ENCODE data around the gene ULBP3.
A peak's percentile ranks its signal among the peaks of the same experiment; 100 is the strongest.
"Not testable (repeated sequence)": the region's sequence is repeated elsewhere in the genome, so short reads cannot be mapped to it uniquely, and the experiment has no call there.

The ULBP3 gene

GRCh38 chr6:150037526-150038201 lies 31.3 kb downstream of the ULBP3 start:
- no peak for DNase-seq

- DNase-seq, result no peak
Observed at GRCh38 chr6:150036081-150036480, 32.8 kb downstream of the ULBP3 start.

GRCh38 chr6:150033207-150033771 lies 35.6 kb downstream of the ULBP3 start:
- no peak for DNase-seq

DNA sequence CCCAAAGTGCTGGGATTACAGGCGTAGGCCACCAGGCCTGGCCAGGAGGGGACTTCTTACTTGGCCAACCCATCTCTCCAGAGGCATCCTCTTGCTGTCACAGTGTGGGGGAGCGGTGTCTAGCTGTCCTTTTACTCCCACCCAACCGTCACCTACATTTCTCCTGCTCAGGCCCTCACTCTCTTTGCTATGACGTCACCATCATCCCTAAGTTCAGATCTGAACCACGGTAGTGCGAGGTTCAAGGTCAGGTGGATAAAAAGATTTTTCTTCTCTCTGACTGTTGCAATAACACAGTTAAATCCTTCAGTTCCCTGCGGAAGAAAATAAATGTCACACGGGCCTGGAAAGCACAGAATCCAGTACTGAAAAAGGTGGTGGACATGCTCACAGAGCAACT lies 36.3 kb downstream of the ULBP3 start:
- no peak for DNase-seq

GRCh38 chr6:150030611-150031010 lies 38.3 kb downstream of the ULBP3 start:
- DNase-seq, result no peak

DNA sequence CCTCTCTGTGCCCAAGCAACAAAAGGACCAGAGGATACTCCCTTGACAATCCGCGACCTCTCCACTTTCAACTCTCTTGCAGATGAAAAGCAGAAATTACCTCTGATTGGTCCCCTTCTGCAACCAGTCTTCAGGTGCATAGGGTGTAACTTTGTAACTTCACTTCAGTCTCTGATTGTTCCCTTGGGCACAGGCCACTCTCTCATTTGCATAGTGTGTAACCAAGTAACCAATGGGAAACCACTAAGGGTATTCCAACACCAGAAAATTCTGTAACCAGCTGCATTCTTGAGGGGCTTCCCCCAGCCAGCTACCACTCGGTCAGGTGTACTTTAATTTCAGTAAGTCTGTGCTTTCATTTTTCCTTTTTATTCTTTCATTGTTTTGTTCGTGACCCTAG lies 39.2 kb downstream of the ULBP3 start:
- no peak for DNase-seq

GRCh38 chr6:150029276-150029675 lies 39.6 kb downstream of the ULBP3 start:
- no peak for DNase-seq

DNA sequence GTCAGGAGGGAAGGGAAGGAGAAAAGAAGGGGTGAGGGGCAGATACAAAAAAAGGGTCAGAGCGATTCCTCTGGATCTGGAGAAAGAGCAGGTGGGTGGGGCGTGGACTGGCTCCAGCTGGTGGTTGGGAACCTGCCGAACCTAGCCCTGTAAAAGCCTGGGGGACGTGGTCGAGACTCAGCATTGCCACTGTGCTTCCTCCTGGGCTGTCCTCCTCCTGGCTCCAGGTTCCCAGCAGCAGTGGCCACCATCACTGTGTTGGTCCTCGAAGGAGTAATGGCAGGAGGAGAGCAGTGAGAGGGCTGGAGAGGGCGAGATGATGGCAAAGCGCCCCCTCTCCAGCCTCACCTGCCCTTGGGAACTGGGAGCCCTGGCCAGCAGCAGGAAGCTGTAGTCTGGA lies 40.1 kb downstream of the ULBP3 start:
- no peak for DNase-seq

GRCh38 chr6:150027806-150028565 lies 40.9 kb downstream of the ULBP3 start:
- no peak for DNase-seq

DNA sequence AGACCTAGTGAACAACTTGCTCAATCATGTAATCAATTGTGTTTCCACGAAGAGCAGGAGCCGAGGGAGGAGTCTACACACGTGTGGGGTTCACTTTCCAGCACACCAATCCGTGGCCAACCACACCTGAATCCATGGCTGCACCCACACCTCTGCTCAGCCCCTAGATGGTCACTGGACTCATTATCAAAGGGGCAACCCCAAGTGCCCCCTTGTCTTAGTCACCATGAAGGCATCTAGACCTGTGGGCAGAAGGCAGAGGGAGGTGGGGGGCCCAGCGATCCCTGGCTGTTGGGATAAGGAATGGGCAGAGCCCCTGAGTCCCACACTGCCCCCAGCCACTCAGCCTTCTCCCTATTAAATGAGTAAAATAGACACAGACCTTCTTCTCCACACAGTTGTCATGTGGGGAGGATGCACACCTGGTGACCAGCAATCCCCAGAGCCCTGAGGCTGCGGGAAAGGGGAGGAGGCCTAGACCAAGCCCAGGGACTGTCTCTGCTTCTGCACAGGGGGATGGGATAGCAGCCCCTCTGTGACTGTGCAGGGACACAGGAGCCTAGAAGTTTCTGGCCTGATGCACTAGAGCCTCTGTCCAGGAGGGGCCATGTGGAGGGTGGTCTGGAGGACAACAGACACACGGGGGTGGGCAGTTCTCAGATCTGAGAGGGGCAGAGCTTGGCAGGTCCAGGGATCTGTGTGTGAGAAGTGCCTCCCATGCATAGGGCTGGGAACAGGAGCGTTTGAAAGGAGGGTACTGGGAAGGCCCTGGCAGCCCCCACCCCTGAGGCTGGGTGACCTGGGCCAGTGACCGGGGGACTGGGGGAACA lies 41.7 kb downstream of the ULBP3 start:
- DNase-seq, result no peak

GRCh38 chr6:150025201-150025917 lies 43.6 kb downstream of the ULBP3 start, which contains the start of gene RAET1L:
Gene RAET1L (minus strand): TSS chr6:150025532. CDS start chr6:150025471, 61 bp downstream.
- DNase-seq, result no peak

DNA sequence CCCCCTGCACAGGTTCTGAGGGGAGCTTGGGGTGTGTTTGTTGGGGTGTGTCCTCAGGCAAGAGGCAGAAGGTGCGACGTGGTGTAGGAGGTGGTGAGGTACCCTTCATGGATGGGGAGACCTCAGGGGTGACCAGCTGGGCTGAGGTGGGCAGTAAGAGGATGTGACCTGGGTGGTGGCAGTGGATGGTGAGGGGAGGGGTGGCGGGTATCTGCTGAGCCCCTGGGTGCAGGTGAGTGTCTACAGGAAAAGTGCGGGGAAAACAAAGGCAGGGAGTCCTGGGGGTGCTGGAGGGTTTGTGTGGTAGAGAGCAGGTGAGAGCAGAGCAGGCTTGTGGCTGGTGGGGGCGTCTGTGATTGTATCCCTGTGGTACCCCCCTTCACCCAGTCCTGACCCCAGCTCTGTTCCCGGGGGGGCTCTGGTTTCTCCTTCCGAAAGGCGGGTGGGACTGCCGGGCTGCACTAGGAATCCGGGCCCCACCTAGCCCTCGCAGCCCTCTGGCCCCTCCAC lies 44.2 kb downstream of the ULBP3 start:
- no peak for DNase-seq

DNA sequence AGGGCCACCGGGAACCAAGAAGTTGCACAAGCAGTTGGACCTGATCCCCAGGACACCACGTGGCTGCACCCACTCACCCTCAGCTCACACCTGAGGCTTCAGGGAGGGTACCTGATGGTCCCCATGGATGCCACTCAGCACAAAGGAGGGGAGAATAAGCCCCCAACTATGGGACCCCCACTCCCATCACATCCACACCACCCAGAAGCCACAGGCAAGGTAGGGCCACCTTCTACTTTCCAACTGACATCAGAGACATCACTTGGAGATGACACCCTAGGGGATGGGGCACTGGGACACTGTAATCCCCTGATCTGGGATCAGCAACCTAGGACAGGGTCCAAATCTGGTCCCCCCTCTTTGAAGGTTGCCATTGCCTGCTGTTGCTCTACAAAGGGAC lies 44.9 kb downstream of the ULBP3 start:
- not testable (repeated sequence) for DNase-seq

DNA sequence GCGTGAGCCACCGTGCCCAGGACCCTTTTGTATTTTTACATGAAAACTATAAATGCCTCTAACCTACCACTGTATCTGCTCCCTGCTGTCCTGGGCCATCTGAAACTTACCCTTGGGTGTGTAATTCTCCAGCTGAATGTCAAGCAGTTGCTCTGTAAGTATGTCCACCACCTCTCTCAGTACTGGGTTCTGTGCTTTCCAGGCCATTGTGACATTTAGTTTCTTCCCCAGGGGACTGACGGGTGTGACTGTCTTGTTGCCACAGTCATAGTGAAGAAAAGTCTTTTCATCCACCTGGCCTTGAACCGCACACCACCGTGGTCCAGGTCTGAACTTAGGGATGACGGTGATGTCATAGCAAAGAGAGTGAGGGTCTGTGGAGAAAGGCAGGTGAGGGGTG lies 47.1 kb downstream of the ULBP3 start:
- DNase-seq, result not testable (repeated sequence)

DNA sequence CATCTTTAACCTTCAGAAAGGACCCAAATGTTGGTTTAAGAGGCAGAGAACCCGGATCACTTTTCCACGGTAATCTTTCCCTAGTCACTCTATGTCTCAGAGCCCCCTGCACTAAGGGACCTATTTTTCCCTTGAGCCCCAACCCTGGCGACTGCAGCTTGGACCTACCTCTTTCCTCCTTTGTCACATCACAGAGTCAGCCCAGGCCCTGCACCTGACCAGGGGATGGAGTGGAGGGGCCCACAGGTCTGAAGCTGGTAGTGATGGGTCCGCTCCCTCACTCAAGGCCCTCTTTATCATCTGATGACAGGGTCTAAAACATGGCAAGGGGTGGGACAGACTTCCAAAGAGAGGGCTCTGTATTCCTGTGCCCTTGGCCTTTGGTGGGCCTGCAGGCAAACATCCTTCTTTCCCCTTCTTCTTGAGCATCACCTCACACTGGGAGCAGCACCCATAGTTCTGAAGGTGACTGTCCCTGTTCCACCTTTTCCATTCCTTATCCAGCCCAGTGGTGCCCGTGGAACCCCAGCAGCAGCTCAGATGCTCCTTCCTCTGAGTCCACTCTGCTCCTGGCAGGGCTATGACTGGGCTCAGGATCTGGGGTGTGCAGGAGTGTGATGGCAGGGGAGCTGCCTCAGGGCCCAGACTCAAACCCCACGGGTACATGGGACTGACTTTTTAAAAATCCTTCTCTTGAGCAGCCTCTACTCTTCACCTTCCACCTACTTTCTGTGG lies 49.9 kb downstream of the ULBP3 start:
- no peak for DNase-seq

DNA sequence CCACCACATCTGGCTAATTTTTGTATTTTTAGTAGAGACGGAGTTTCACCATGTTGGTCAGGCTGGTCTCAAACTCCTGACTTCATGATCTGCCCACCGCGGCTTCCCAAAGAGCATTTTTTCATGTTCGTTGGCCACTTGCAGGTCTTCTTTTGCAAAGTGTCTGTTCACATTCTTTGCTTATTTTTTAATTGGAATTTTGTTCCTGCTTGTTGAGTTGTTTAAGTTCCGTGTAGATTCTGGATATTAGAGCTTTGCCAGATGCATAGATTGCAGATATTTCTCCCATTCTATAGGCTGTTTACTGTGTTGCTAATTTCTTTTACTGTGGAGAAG lies 51.8 kb downstream of the ULBP3 start:
- DNase-seq, result not testable (repeated sequence)

GRCh38 chr6:150016324-150017185 lies 52.4 kb downstream of the ULBP3 start:
- DNase-seq, result peak; percentile 76

- DNase-seq, result peak; percentile 14
Observed at GRCh38 chr6:150015281-150016001, 53.5 kb downstream of the ULBP3 start.

DNA sequence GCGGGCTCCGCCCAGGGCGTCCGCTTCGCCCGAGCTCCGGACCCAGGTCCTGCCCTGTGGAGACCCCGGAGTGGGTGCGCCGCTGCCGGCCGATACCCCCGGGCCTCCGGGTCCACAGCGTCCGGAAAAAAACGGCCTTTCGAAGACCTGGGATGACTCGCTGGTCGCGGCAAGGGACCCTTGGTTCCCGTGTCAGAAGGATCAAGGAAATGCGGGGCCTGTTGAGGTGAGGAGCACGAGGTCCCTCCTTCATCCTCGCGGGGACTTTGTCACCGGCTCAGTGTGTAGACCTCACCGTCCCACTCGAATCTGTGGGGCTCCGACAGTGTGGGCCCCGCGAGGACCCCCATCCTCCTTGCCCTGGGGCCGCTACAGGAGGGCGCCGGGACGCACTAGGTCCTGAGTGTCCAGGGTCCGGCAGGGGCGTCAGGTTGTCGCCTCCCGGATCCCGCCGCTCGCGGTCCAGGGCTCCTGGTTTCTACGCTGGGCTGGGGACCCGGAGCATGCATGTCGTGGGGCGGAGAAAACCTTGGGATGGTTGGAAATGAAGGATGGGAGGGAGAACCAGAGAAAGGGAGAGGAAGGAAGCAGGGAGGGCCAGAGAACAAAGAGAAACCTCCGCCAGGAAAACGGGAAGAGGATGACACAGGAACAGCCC lies 54.2 kb downstream of the ULBP3 start:
- not testable (repeated sequence) for DNase-seq
